Measurements from ENCODE around the gene ZNF470. TPM values are rescaled to one million over a fixed set of nuclear protein-coding genes. Genes with fewer than 3 reads are reported as not detected.

The ZNF470 gene
- total RNA-seq, 1 donor from 2014 or later, result 4.3 TPM

GRCh38 chr19:56608274-56608964 lies 41.2 kb downstream of the ZNF470 start:
- Histone ChIP-seq H3K27me3 (ENCODE audit: low read depth) (no peaks in the 10 kb centered on the region), H3K27ac (replicated peaks) (no peak overlapping the region), H3K4me1 (peaks cover 13% of the 10 kb centered on the region), H3K36me3 (peaks cover 67% of the 10 kb centered on the region), H3K9me3 (replicated peaks) (peaks cover 92% of the 10 kb centered on the region), H3K4me3 (no peak overlapping the region)
- TF ChIP-seq CTCF (IDR thresholded peaks at IDR 0.05; ENCODE audit: borderline replicate concordance), result no peak
- intact Hi-C loops (cut with micrococcal nuclease), result no loop called here
- no peak for DNase-seq

- H3K4me3 ChIP-seq, result no peak overlapping the region
- peaks cover 59% of the 10 kb centered on the region for H3K36me3 ChIP-seq
- no peak for DNase-seq
- no peaks in the 10 kb centered on the region for H3K27me3 ChIP-seq (ENCODE audit: low read depth)
- peaks cover 7% of the 10 kb centered on the region for H3K4me1 ChIP-seq
- intact Hi-C loops (cut with micrococcal nuclease), result no loop called here
- no peak for TF ChIP-seq CTCF (IDR thresholded peaks at IDR 0.05; ENCODE audit: borderline replicate concordance)
- peaks cover 91% of the 10 kb centered on the region for H3K9me3 ChIP-seq (replicated peaks)
- no peak overlapping the region for H3K27ac ChIP-seq (replicated peaks)
These were observed 44.0 kb downstream of the ZNF470 start for GRCh38 chr19:56611288-56611687.

- Histone ChIP-seq H3K36me3 (peaks cover 68% of the 10 kb centered on the region), H3K4me3 (no peak overlapping the region), H3K27me3 (ENCODE audit: low read depth) (no peaks in the 10 kb centered on the region), H3K4me1 (peaks cover 7% of the 10 kb centered on the region), H3K9me3 (replicated peaks) (peaks cover 90% of the 10 kb centered on the region), H3K27ac (replicated peaks) (no peak overlapping the region)
- DNase-seq, result no peak
- TF ChIP-seq CTCF (IDR thresholded peaks at IDR 0.05; ENCODE audit: borderline replicate concordance), result no peak
- intact Hi-C loops (cut with micrococcal nuclease), result no loop called here
These were observed 45.5 kb downstream of the ZNF470 start for GRCh38 chr19:56612737-56613136.

- H3K27ac ChIP-seq (replicated peaks), result no peak overlapping the region
- intact Hi-C loops (cut with micrococcal nuclease), result no loop called here
- H3K36me3 ChIP-seq, result peaks cover 74% of the 10 kb centered on the region
- DNase-seq, result no peak
- H3K4me1 ChIP-seq, result peaks cover 5% of the 10 kb centered on the region
- H3K4me3 ChIP-seq, result no peak overlapping the region
- H3K27me3 ChIP-seq (ENCODE audit: low read depth), result no peaks in the 10 kb centered on the region
- H3K9me3 ChIP-seq (replicated peaks), result peaks cover 90% of the 10 kb centered on the region
- no peak for TF ChIP-seq CTCF (IDR thresholded peaks at IDR 0.05; ENCODE audit: borderline replicate concordance)
These were observed 46.4 kb downstream of the ZNF470 start for GRCh38 chr19:56613639-56614038.

- H3K9me3 ChIP-seq (replicated peaks), result peaks cover 97% of the 10 kb centered on the region
- peaks cover 82% of the 10 kb centered on the region for H3K36me3 ChIP-seq
- intact Hi-C loops (cut with micrococcal nuclease), result no loop called here
- no peak for TF ChIP-seq CTCF (IDR thresholded peaks at IDR 0.05; ENCODE audit: borderline replicate concordance)
- H3K4me1 ChIP-seq, result no peaks in the 10 kb centered on the region
- H3K27me3 ChIP-seq (ENCODE audit: low read depth), result no peaks in the 10 kb centered on the region
- no peak overlapping the region for H3K27ac ChIP-seq (replicated peaks)
- DNase-seq, result no peak
- no peak overlapping the region for H3K4me3 ChIP-seq
These were observed 50.3 kb downstream of the ZNF470 start for GRCh38 chr19:56617531-56617930.

Measured in left ventricle myocardium inferior (tissue), 1 donor.